Ishikawa (cell line): ENCODE data around the gene FAM89A.

Experiments
- CEBPB ChIP-seq: IDR thresholded peaks from 2 replicates; pipeline ENCODE4 v1.6.1; 2012
- CREB1 ChIP-seq: IDR thresholded peaks from 2 replicates; pipeline ENCODE4 v1.6.1; 2012; ENCODE audit warnings: low read depth
- EGR1 ChIP-seq: IDR thresholded peaks from 2 replicates; pipeline ENCODE4 v1.6.1; 2012
- EP300 ChIP-seq: IDR thresholded peaks from 2 replicates; pipeline ENCODE4 v1.6.1; 2012; ENCODE audit warnings: borderline replicate concordance
- FOXM1 ChIP-seq: IDR thresholded peaks from 2 replicates; pipeline ENCODE4 v1.6.1; 2012; ENCODE audit warnings: low read depth, borderline replicate concordance
- MAX ChIP-seq: IDR thresholded peaks from 2 replicates; pipeline ENCODE4 v1.6.1; 2012
- NFIC ChIP-seq: IDR thresholded peaks from 2 replicates; pipeline ENCODE4 v1.6.1; 2012
- RAD21 ChIP-seq: IDR thresholded peaks from 2 replicates; pipeline ENCODE4 v1.6.1; 2012; ENCODE audit warnings: low read depth
- REST ChIP-seq: IDR thresholded peaks from 2 replicates; pipeline ENCODE4 v1.6.1; 2012; ENCODE audit warnings: low read depth, mild to moderate bottlenecking
- TAF1 ChIP-seq: IDR thresholded peaks from 2 replicates; pipeline ENCODE4 v1.6.1; 2012; ENCODE audit warnings: low read depth, mild to moderate bottlenecking
- TCF12 ChIP-seq: IDR thresholded peaks from 2 replicates; pipeline ENCODE4 v1.6.1; 2012; ENCODE audit warnings: low read depth
- TEAD4 ChIP-seq: IDR thresholded peaks from 2 replicates; pipeline ENCODE4 v1.6.1; 2012
- USF1 ChIP-seq: IDR thresholded peaks from 2 replicates; pipeline ENCODE4 v1.6.1; 2012
- YY1 ChIP-seq: IDR thresholded peaks from 2 replicates; pipeline ENCODE4 v1.6.1; 2012; ENCODE audit warnings: low read depth
- ZBTB7A ChIP-seq: IDR thresholded peaks from 2 replicates; pipeline ENCODE4 v1.6.1; 2012; ENCODE audit warnings: low read depth

Gene FAM89A

GRCh38 chr1:231052777-231053176 is 12.7 kb upstream of the FAM89A start:
- TF ChIP-seq ZBTB7A, result no peak
- no peak for TF ChIP-seq EP300
- TF ChIP-seq TEAD4, result no peak
- TF ChIP-seq USF1, result no peak
- no peak for TF ChIP-seq TCF12
- no peak for TF ChIP-seq RAD21
- no peak for TF ChIP-seq MAX
- TF ChIP-seq CEBPB, result no peak
- no peak for TF ChIP-seq NFIC
- no peak for TF ChIP-seq TAF1

- no peak for TF ChIP-seq RAD21
- no peak for TF ChIP-seq EP300
- TF ChIP-seq CEBPB, result no peak
- TF ChIP-seq REST, result no peak
- TF ChIP-seq USF1, result no peak
- no peak for TF ChIP-seq EGR1
- no peak for TF ChIP-seq ZBTB7A
Observed at GRCh38 chr1:231050395-231050794, 10.3 kb upstream of the FAM89A start.

GRCh38 chr1:231049121-231049979 is 9.3 kb upstream of the FAM89A start:
- TF ChIP-seq YY1, result no peak
- no peak for TF ChIP-seq NFIC
- no peak for TF ChIP-seq TCF12
- TF ChIP-seq TAF1, result no peak
- TF ChIP-seq CREB1, result no peak
- TF ChIP-seq FOXM1, result no peak
- TF ChIP-seq RAD21, result no peak
- TF ChIP-seq MAX, result no peak
- TF ChIP-seq EP300, result no peak
- no peak for TF ChIP-seq EGR1

- no peak for TF ChIP-seq EP300
- no peak for TF ChIP-seq TEAD4
- TF ChIP-seq TAF1, result no peak
- TF ChIP-seq EGR1, result no peak
- no peak for TF ChIP-seq MAX
- TF ChIP-seq FOXM1, result no peak
- TF ChIP-seq NFIC, result no peak
Observed at GRCh38 chr1:231046730-231047395, 6.8 kb upstream of the FAM89A start.

- TF ChIP-seq FOXM1, result no peak
- TF ChIP-seq TEAD4, result no peak
- TF ChIP-seq TAF1, result no peak
- no peak for TF ChIP-seq RAD21
- TF ChIP-seq NFIC, result no peak
- no peak for TF ChIP-seq REST
- no peak for TF ChIP-seq CREB1
- TF ChIP-seq USF1, result no peak
- TF ChIP-seq EP300, result no peak
- TF ChIP-seq YY1, result no peak
- TF ChIP-seq TCF12, result no peak
- no peak for TF ChIP-seq MAX
- no peak for TF ChIP-seq ZBTB7A
- TF ChIP-seq EGR1, result no peak
Observed at GRCh38 chr1:231045286-231045685, 5.2 kb upstream of the FAM89A start.
